B cell (primary cell): ENCODE results near the gene GSTM3. TPM values are rescaled to one million over a fixed set of nuclear protein-coding genes. Genes with fewer than 3 reads are reported as not detected.

Experiments
- ATAC-seq: fragments of 200-7000 bp; cut with Tn5 transposase; one replicate; pipeline ENCODE4 v1.10.0; 2021; ENCODE audit warnings: low read depth, mild to moderate bottlenecking, moderate number of reproducible peaks, moderate library complexity
- CTCF ChIA-PET: fragments of 350-600 bp; sonication (Branson Sonifier 250); formaldehyde crosslinking; loops from one replicate; lab custom pipeline; 2021; ENCODE audit warnings: antibody characterized with exemption, inconsistent platforms; lab: Charles Lee
- POLR2A ChIA-PET: fragments of 350-600 bp; sonication (Branson Sonifier 250); formaldehyde crosslinking; loops from one replicate; lab custom pipeline; 2021; ENCODE audit warnings: antibody characterized with exemption; lab: Charles Lee
- DNase-seq: peaks from one replicate; pipeline ENCODE4 v3.0.0; 2013
- H2AFZ ChIP-seq: 2 replicates; pipeline ENCODE4 v1.6.1; 2012; ENCODE audit warnings: mild to moderate bottlenecking, low read depth, low read length; ENCODE audit not compliant: insufficient read depth, poor library complexity, severe bottlenecking
- H3K27ac ChIP-seq, 2 donors: 1 replicate in 1 of 2; 2 replicates in 1 of 2; pipeline ENCODE4 v1.5.1; 2012 to 2013; ENCODE audit warnings: low read length in 2 of 2, mild to moderate bottlenecking in 2 of 2, moderate library complexity in 1 of 2
- H3K27me3 ChIP-seq, 4 experiments: fragments of 200-600 bp in 1 of 4; sonication (generic) in 1 of 4; replicated peaks in 1 of 4; 1 replicate in 2 of 4; 2 replicates in 2 of 4; pipeline versions ENCODE4 v1.6.1 to v1.7.0; 2013 to 2016; ENCODE audit warnings: low read length in 3 of 4, mild to moderate bottlenecking in 2 of 4, mixed read lengths in 1 of 4, moderate library complexity in 1 of 4; ENCODE audit not compliant: insufficient read depth in 4 of 4, control insufficient read depth in 3 of 4; ENCODE audit errors: control extremely low read depth in 1 of 4
- H3K36me3 ChIP-seq, 2 experiments: replicated peaks in 1 of 2; 1 replicate in 1 of 2; 2 replicates in 1 of 2; pipeline versions ENCODE4 v1.6.1 to v1.7.1; 2013; ENCODE audit warnings: low read length in 1 of 2; ENCODE audit not compliant: insufficient read depth in 2 of 2, control insufficient read depth in 1 of 2; ENCODE audit errors: control extremely low read depth in 1 of 2, extremely low read depth in 1 of 2
- H3K4me1 ChIP-seq, 2 donors: fragments of 200-600 bp in 1 of 2; sonication (generic) in 1 of 2; 1 replicate in 1 of 2; 2 replicates in 1 of 2; pipeline versions ENCODE4 v1.5.1 to v1.6.1; 2013 to 2017; ENCODE audit warnings: low read length in 2 of 2; ENCODE audit not compliant: control insufficient read depth in 2 of 2, insufficient read depth in 2 of 2
- H3K4me2 ChIP-seq: replicated peaks from 2 replicates; pipeline ENCODE3; 2012; ENCODE audit warnings: mild to moderate bottlenecking, low read depth, low read length; ENCODE audit not compliant: poor library complexity, severe bottlenecking
- H3K4me3 ChIP-seq, 5 experiments: fragments of 200-600 bp in 1 of 5; sonication (generic) in 1 of 5; 1 replicate in 3 of 5; 2 replicates in 2 of 5; pipeline versions ENCODE4 v1.5.1 to v1.7.0; 2011 to 2016; ENCODE audit warnings: low read length in 4 of 5, mild to moderate bottlenecking in 4 of 5, low read depth in 2 of 5, control low read depth in 1 of 5, moderate library complexity in 1 of 5; ENCODE audit not compliant: insufficient read depth in 1 of 5; ENCODE audit errors: control extremely low read depth in 1 of 5, extremely low read depth in 1 of 5
- H3K79me2 ChIP-seq: fragments of 200-600 bp; sonication (generic); one replicate; pipeline ENCODE4 v1.6.0; 2016; ENCODE audit warnings: low read length; ENCODE audit not compliant: control insufficient read depth, insufficient read depth
- H3K9ac ChIP-seq: fragments of 200-600 bp; sonication (generic); 2 replicates; pipeline ENCODE4 v1.6.1; 2017; ENCODE audit warnings: mild to moderate bottlenecking, low read length, moderate library complexity
- H3K9me3 ChIP-seq, 3 donors: one replicate each; pipeline versions ENCODE4 v1.6.1 to v1.7.1; 2013; ENCODE audit warnings: low read length in 2 of 3; ENCODE audit not compliant: control insufficient read depth in 2 of 3, insufficient read depth in 1 of 3; ENCODE audit errors: control extremely low read depth in 1 of 3
- H4K20me1 ChIP-seq: 2 replicates; pipeline ENCODE4 v1.6.0; 2012; ENCODE audit warnings: mild to moderate bottlenecking, low read length; ENCODE audit not compliant: insufficient read depth, control insufficient read depth, poor library complexity, severe bottlenecking
- H3K27ac Mint-ChIP-seq: one replicate; pipeline ENCODE4 v1.8.0; 2021; ENCODE audit warnings: mixed read lengths
- H3K27me3 Mint-ChIP-seq: one replicate; pipeline ENCODE4 v1.8.0; 2021; ENCODE audit warnings: mixed read lengths
- H3K4me1 Mint-ChIP-seq: one replicate; pipeline ENCODE4 v1.8.0; 2021; ENCODE audit warnings: mixed read lengths
- H3K4me3 Mint-ChIP-seq: one replicate; pipeline ENCODE4 v1.8.0; 2021; ENCODE audit warnings: mixed read lengths
- H3K9me3 Mint-ChIP-seq: one replicate; pipeline ENCODE4 v1.8.0; 2022; ENCODE audit warnings: mixed read lengths; ENCODE audit not compliant: insufficient read depth
- EZH2 ChIP-seq: IDR thresholded peaks from 2 replicates; pipeline ENCODE4 v1.6.1; 2012; ENCODE audit warnings: borderline replicate concordance, low read depth, mild to moderate bottlenecking, moderate library complexity, low read length; ENCODE audit not compliant: insufficient read depth, poor library complexity, severe bottlenecking
- WGBS: methylation state at CpG from one replicate; pipeline ENCODE4 v1.1.5; 2013; ENCODE audit warnings: missing lambda C conversion rate; ENCODE audit not compliant: insufficient coverage; 5-methylcytosine and 5-hydroxymethylcytosine counted together
- intact Hi-C: fragments of 100-400 bp; cut with micrococcal nuclease; formaldehyde crosslinking; loops from one replicate; pipeline ENCODE4 v1.10.0; 2022
- polyA plus RNA-seq: library from polyadenylated mRNA; depleted of rRNA; stranded (reverse); fragments of >200 nt; gene quantifications from 2 replicates; pipeline ENCODE4 v1.2.3, GENCODE V29; 2012
- total RNA-seq, 2 donors: library from RNA; stranded (reverse); fragments of 120-200 nt in 1 of 2; gene quantifications; 1 replicate in 1 of 2; 2 replicates in 1 of 2; pipeline versions ENCODE4 v1.2.3 to v1.2.4, GENCODE V29; 2013 to 2022
- TF ChIP-seq, protein P1 (sequence below): fragments of 200-600 bp; IDR thresholded peaks from one replicate; pipeline ENCODE4 v1.8.0; 2022; ENCODE audit warnings: antibody characterized with exemption, mild to moderate bottlenecking

The GSTM3 gene
- total and polyA plus RNA-seq, 2 donors (not counting 1 experiment from before 2014, with no cell fraction given): 1.9 to 2.8 TPM

DNA sequence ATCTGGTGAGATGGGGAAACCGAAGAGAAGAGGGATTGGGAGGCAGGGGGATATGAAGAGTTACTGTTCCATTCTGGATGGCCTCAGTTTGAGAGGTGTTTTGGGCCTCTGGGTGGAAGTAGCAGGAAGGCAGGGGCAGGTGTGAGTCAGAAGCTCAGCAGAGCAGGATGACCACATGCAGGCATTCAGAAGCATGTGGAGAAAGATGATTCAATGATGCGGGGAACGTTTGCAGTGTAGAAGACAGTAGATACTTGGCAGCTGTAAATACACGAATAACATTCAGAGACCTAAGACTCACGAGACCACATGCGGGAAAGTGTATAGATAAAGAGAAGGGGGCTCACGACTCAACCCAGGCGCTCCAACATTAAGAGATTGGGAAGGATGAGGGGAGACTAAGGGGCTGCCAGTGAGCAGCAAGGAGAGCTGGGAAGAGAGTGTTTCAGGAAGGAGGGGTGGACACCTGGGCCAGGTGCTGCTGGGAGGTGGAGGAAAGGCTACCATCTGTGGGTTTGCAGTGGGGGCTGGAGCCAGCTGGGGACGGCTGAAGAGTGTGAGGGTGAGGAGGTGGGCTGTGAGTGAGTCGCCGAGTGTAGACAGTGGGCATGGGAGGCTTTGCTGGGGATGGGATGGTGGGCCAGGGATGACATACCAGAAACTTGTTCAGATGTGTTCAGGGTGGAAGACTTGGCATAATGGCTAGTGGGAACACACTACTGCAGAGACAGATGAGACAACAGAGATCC is 28.7 kb upstream of the GSTM3 start:
- ATAC-seq (no peak), DNase-seq (no peak)
- TF ChIP-seq, protein P1, sequence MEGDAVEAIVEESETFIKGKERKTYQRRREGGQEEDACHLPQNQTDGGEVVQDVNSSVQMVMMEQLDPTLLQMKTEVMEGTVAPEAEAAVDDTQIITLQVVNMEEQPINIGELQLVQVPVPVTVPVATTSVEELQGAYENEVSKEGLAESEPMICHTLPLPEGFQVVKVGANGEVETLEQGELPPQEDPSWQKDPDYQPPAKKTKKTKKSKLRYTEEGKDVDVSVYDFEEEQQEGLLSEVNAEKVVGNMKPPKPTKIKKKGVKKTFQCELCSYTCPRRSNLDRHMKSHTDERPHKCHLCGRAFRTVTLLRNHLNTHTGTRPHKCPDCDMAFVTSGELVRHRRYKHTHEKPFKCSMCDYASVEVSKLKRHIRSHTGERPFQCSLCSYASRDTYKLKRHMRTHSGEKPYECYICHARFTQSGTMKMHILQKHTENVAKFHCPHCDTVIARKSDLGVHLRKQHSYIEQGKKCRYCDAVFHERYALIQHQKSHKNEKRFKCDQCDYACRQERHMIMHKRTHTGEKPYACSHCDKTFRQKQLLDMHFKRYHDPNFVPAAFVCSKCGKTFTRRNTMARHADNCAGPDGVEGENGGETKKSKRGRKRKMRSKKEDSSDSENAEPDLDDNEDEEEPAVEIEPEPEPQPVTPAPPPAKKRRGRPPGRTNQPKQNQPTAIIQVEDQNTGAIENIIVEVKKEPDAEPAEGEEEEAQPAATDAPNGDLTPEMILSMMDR: no peak
- TF ChIP-seq EZH2: no peak
- H3K4me1 Mint-ChIP-seq: no peaks in the 10 kb centered on the region
- Histone ChIP-seq H4K20me1 (no peaks in the 10 kb centered on the region), H3K79me2 (no peaks in the 10 kb centered on the region), H3K4me3 (no peak overlapping the region), H3K4me2 (no peak overlapping the region), H3K36me3 (no peaks in the 10 kb centered on the region), H3K27me3 (peaks cover 0 to 6% (median 0%) of the 10 kb centered on the region in 4 experiments), H3K9ac (no peak overlapping the region), H3K27ac (no peak overlapping the region), H3K4me1 (peaks cover 0 to 5% of the 10 kb centered on the region in 2 donors), H3K9me3 (peaks cover 0 to 4% (median 0%) of the 10 kb centered on the region in 3 donors), H2AFZ (no peak overlapping the region)
- no peak overlapping the region for H3K4me3 Mint-ChIP-seq
- ChIA-PET POLR2A (no interaction called here), CTCF (interaction anchor here (1.0 to 8.2 kb wide), 6 partner anchors 8 to 224 kb away, joined by 4 to 230 read pairs (median 4); partner anchors contain the start of gene AHCYL1)
- 91% methylated on average over 11 of the region's 11 CpGs for WGBS
- intact Hi-C loops: no loop called here
- no peaks in the 10 kb centered on the region for H3K27me3 Mint-ChIP-seq
- H3K9me3 Mint-ChIP-seq: no peaks in the 10 kb centered on the region
- H3K27ac Mint-ChIP-seq: no peak overlapping the region

GRCh38 chr1:109768820-109769219 is 28.0 kb upstream of the GSTM3 start:
- CTCF ChIA-PET: interaction anchor here (1.0 to 1.9 kb wide), 5 partner anchors 9 to 223 kb away, joined by 3 to 9 read pairs (median 4); partner anchors contain the start of gene AHCYL1

More at GRCh38 chr1:109768820-109769219, 28.0 kb upstream of the GSTM3 start:
- Mint-ChIP-seq H3K4me1 (no peaks in the 10 kb centered on the region), H3K9me3 (no peaks in the 10 kb centered on the region), H3K27me3 (no peaks in the 10 kb centered on the region), H3K4me3 (no peak overlapping the region), H3K27ac (no peak overlapping the region)
- Histone ChIP-seq H3K4me2 (no peak overlapping the region), H3K27ac (no peak overlapping the region), H3K4me3 (no peak overlapping the region), H2AFZ (no peak overlapping the region), H3K36me3 (no peaks in the 10 kb centered on the region), H4K20me1 (no peaks in the 10 kb centered on the region), H3K4me1 (peaks cover 0 to 5% of the 10 kb centered on the region in 2 donors), H3K9me3 (peaks cover 0 to under 1% (median 0%) of the 10 kb centered on the region in 3 donors), H3K9ac (no peak overlapping the region), H3K79me2 (no peaks in the 10 kb centered on the region), H3K27me3 (peaks cover 0 to under 1% (median 0%) of the 10 kb centered on the region in 4 experiments)
- WGBS: 97% methylated on average over 7 of the region's 7 CpGs
- ATAC-seq (no peak), DNase-seq (no peak)
- POLR2A ChIA-PET: no interaction called here
- intact Hi-C loops: no loop called here
- TF ChIP-seq EZH2: no peak
- TF ChIP-seq, protein P1: no peak
